GM12873 (cell line): ENCODE measurements around the gene AGBL1.

Experiments
- TF ChIP-seq, protein P1 (sequence below): IDR thresholded peaks from 2 replicates; pipeline ENCODE4 v1.5.1; 2012; ENCODE audit warnings: low read depth, mild to moderate bottlenecking, moderate library complexity, low read length, control low read depth; ENCODE audit not compliant: insufficient read depth; ENCODE audit errors: missing control alignments

The AGBL1 gene

DNA sequence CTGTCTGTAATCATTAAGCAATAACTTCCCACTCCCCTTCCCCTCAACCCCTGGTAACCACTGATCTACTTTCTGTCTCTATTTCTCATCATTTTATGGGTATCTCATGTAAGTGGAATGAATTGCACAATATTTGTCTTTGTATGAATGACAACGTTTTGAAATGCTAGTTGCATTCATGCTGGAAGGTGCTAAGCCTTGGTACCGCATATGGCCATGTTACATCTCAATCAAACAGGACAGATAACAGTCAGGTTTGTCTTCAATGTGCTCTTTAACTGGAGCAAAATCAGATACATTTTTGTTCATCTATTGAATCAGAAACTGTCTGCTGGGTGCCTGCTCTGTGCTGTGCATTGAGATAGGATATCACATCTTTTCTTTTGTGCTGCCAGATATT is 134.2 kb downstream of the AGBL1 start:
- TF ChIP-seq, protein P1, sequence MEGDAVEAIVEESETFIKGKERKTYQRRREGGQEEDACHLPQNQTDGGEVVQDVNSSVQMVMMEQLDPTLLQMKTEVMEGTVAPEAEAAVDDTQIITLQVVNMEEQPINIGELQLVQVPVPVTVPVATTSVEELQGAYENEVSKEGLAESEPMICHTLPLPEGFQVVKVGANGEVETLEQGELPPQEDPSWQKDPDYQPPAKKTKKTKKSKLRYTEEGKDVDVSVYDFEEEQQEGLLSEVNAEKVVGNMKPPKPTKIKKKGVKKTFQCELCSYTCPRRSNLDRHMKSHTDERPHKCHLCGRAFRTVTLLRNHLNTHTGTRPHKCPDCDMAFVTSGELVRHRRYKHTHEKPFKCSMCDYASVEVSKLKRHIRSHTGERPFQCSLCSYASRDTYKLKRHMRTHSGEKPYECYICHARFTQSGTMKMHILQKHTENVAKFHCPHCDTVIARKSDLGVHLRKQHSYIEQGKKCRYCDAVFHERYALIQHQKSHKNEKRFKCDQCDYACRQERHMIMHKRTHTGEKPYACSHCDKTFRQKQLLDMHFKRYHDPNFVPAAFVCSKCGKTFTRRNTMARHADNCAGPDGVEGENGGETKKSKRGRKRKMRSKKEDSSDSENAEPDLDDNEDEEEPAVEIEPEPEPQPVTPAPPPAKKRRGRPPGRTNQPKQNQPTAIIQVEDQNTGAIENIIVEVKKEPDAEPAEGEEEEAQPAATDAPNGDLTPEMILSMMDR, result no peak

DNA sequence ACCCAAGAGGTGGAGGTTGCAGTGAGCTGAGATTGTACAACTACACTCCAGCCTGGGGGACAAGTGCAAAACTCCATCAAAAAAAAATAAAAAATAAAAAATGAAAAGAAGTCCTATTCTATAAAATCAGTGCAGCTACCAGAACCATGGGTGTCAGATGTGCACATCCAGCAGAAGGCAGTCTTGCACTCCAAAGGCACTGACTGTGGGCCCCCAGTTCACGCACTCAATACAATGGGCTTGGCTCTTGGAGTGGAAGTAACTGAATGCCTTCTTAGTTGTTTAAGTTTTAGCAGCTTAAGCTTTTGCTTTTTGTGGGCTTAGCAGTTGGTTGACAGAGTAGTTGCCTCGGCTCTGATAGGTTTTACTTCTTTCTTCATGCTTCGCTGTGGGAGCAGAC is 141.4 kb downstream of the AGBL1 start:
- TF ChIP-seq, protein P1, result no peak

- TF ChIP-seq, protein P1, result no peak
These were observed 149.6 kb downstream of the AGBL1 start for GRCh38 chr15:86229306-86229705.

DNA sequence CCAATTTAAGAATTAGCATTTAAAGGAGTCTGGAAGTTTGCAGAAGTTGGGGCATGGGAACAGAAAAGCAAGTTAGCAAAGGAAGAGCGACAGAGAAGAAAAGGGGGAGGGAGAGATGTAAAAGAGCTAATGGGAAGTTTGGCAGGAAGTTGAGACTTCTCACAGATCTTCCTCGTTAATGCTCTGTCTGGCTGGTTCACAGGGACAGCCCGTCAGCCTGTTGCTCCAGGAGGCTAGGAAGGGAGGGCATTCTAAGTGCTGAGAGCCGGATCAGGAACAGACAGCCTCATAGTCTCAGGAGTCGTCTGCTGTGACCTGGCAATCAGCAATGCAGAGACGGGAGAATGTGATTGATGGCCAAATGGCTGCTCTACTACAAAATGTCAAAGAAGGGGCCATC is 150.3 kb downstream of the AGBL1 start:
- TF ChIP-seq, protein P1, result no peak

GRCh38 chr15:86231864-86232721 is 152.4 kb downstream of the AGBL1 start:
- TF ChIP-seq, protein P1, result peak; percentile 63

- TF ChIP-seq, protein P1, result no peak
These were observed 156.0 kb downstream of the AGBL1 start for GRCh38 chr15:86235667-86236066.

GRCh38 chr15:86236356-86237110 is 156.9 kb downstream of the AGBL1 start:
- TF ChIP-seq, protein P1, result no peak
